NCI-H1930 (cell line): Measurements from ENCODE around the gene CHRM1.
"Not testable (repeated sequence)": the region's sequence is repeated elsewhere in the genome, so short reads cannot be mapped to it uniquely, and the experiment has no call there.

Experiments
- DNase-seq, 2 experiments: peaks; one replicate each; lab custom pipeline; 2025; lab: John Stamatoyannopoulos, UW

The CHRM1 gene, protein sequence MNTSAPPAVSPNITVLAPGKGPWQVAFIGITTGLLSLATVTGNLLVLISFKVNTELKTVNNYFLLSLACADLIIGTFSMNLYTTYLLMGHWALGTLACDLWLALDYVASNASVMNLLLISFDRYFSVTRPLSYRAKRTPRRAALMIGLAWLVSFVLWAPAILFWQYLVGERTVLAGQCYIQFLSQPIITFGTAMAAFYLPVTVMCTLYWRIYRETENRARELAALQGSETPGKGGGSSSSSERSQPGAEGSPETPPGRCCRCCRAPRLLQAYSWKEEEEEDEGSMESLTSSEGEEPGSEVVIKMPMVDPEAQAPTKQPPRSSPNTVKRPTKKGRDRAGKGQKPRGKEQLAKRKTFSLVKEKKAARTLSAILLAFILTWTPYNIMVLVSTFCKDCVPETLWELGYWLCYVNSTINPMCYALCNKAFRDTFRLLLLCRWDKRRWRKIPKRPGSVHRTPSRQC

GRCh38 chr11:62921201-62921572 is at the start of gene CHRM1:
Gene CHRM1 (minus strand): TSS chr11:62921363. CDS start chr11:62911100, 10,263 bp downstream.
- DNase-seq: no peak

- DNase-seq: no peak
Observed at GRCh38 chr11:62965574-62965973, 44.4 kb upstream of the CHRM1 start.

- DNase-seq: no peak
Observed at GRCh38 chr11:62962391-62962790, 41.2 kb upstream of the CHRM1 start.

DNA sequence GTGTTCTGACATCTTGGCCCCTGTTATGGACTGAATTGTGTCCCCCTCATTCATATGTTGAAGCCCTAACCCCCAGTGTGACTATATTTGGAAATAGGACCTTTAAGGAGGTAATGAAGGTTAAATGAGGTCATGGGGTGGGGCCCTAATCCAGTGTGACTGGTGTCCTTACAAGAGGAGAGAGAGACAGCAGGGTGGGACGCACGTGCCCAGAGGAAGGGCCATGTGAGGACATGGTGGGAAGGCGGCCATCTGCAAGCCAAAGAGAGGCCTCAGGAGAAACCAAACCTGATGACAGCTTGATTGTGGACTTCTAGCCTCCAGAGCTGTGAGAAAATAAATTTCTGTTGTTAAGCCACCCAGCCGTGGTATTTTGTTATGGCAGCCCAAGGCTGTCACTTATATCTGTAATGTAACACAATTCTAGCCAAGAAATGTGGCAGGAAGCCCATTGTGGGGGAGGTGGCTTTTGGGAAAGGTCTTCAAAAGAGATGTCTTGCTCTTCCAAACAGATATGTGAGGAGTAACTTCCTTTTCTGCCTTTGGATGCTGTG is 39.9 kb upstream of the CHRM1 start:
- no peak for DNase-seq

DNA sequence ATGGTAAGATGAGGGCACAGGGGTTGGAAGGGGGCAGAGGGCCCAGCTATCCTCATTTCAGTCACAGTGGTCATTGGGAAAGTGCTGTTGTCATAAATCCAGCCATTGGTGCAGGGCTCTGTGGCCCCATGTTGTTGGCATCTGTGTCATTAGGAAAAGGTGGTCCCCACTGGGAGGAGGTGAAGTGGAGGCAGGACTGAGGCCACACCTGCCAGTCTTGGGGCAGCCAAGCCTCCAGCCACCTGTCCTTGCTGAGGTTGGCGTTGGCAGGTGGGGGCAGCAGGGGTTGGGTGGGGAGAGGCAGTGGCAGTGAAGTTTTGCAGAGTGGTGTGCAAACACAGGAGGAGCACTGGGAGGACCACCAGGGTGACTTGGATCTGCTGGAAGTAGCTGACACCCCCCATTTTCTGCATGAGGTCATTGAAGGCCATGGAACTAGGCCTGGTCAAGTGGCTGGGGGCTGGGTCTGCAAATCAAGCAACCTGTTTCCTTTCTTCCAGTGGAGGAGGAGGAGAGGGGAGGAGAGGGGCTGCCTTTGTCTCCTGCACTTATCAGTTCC is 38.3 kb upstream of the CHRM1 start:
- DNase-seq: no peak

DNA sequence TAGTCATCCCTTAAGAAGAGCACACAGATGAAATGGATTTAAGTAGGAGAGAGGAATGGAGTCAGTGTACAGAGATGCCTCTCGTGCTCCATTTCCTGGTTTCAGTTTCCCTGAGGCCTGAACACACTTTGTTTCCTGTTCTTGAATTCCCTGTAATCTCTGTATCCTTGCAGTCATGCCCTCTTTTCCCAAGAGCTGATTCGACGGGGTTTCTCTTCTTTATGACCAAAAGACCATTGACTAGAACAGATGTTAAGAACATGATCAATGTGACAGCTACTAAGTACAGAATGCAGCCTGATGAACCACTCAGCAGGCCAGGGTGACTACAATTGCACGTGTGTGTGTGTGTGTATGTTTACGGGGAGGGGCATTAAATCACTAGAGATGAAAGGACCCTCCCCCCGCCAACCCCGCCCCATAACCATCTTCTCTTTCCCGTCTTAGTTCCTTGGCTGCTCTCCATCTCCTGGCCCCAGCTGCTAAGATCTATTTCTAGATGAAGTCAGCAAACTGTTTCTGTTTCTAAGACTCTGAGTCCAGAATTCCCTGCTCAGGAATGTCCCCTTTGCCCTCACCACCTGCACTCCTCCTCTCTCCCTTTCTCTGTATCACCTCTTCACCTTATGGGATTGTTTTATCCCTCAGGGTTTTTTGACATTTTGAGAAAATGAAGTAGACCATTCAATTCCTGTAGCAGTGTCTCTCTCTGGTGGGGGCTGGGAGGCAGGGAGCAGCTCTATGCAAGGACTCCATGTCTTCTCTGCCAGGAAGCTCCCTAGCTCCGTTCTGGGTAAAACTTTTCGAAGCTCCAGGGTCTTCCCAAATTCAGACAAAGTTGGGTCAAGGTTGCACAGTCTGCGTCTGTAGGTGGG is 37.6 kb upstream of the CHRM1 start:
- no peak for DNase-seq

DNA sequence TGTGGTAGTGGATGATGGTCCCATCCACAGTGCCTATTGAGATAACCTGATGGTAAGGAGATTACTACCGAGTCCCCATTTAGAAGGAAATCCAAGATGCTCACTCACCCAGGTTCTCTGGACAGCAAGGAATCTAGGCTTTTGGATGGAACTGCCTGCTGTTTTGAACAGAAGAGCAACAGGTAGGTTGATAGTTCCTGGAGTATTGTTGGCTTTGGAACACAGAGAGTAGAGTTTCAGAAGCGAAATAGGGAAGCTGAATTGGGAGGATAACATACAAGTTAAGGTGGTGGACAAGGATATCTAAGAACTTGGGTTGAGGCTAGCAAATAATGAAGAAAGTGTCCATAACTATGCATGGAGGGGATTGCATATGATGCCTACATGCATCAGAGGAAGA is 36.0 kb upstream of the CHRM1 start:
- DNase-seq: no peak

DNA sequence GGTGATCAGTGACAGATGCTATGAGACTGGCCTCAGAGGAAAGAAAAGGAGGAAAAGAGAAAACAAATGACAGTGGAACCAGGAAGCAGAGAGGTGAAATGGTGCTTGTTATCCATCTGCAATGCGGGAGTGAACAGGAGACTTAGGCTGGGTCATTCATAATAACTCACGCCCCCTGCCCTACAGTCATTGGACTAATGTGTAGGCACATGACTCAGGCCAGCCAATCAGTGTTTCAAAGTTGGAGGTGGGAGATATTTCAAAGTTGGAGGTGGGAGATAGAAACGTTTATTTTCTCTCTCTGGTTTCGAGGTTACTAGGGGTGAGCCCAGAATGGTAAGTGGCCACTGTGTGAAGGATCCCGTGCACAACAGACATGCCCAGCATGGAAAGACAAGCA is 33.3 kb upstream of the CHRM1 start:
- no peak for DNase-seq

- DNase-seq: no peak
Observed at GRCh38 chr11:62953811-62954210, 32.6 kb upstream of the CHRM1 start.

GRCh38 chr11:62948765-62949320 is 27.7 kb upstream of the CHRM1 start:
- DNase-seq: no peak

- not testable (repeated sequence) for DNase-seq
Observed at GRCh38 chr11:62945538-62945937, 24.4 kb upstream of the CHRM1 start.

GRCh38 chr11:62937528-62937927 is 16.4 kb upstream of the CHRM1 start:
- DNase-seq: not testable (repeated sequence)

GRCh38 chr11:62934496-62934785 is 13.3 kb upstream of the CHRM1 start:
- no peak for DNase-seq

- DNase-seq: no peak
Observed at GRCh38 chr11:62933750-62934495, 12.8 kb upstream of the CHRM1 start.

DNA sequence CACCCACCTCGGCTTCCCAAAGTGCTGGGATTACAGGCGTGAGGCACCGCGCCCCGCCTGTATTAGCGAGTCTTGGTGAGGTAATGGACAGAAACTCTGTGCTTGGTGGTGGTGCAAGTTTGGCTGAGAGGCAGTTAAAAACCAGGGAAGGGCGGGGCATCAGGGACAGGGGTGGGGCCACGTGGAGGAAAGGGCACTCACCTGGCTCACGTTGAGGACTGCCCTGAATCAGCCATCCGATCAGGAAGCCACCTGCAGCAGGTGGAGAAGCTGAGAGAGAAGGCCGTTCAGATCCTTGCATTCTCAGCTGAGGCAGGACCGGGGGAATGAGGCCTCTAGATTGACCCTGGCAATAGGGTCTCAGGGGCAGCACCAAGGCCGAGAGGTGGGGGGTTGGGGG is 12.1 kb upstream of the CHRM1 start:
- DNase-seq: no peak

DNA sequence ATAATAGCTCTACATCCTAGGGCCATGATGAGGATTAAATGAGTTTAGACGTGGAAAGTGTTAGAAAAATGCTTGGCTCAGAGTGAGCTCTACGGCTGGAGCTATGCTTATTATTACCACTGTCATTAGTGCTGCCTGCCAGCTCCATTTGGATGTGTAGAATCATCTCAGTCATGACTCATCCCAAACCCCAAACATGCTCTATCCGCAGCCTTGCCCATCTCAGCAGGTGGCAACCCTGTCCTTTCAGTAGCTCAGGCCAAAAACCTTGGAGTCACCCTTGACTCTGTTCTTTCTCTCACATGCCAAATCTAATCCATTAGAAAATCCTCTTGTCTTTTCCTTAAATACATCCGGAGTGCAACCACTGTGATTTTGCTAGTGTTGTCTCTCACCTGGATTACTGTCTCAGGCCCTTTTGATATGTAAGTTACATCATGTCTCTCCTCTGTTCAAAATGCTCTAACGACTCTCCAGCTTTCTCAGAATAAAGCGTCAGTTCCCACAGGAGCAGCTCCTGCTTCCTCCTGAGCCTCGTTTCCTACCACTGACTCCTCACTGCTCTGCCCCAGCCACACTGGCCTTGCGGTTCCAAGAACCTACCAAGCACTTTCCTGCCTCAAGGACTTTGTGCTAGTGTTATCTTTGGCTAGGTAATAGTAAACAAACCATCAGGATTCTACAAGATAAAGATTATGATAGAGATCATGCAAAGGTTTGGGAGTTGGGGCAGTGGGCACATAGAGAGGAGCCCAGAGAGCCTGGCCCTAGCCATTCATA is 10.5 kb upstream of the CHRM1 start:
- DNase-seq: no peak

DNA sequence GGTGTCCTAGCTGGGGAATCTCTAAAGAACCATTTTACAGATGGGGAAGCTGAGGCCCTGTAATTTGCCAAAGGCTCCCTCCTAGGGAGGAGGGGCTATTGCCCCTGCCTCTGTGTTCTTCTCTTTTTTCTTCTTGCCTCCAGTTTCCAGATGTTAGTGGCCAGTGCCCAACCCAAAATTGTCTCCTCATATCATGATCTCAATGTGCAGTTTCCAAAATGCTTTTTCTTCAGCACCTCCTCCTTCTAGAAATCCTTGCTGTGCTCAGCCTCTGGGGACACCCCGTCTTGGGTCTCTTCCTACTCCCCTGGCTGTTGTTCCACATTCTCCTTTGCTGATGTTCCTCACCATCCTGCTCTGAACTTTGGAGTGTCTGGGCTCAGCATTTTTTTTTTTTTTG is 9.5 kb upstream of the CHRM1 start:
- no peak for DNase-seq

- DNase-seq: no peak
Observed at GRCh38 chr11:62930157-62930556, 9.0 kb upstream of the CHRM1 start.

- DNase-seq: no peak
Observed at GRCh38 chr11:62928011-62928410, 6.8 kb upstream of the CHRM1 start.

DNA sequence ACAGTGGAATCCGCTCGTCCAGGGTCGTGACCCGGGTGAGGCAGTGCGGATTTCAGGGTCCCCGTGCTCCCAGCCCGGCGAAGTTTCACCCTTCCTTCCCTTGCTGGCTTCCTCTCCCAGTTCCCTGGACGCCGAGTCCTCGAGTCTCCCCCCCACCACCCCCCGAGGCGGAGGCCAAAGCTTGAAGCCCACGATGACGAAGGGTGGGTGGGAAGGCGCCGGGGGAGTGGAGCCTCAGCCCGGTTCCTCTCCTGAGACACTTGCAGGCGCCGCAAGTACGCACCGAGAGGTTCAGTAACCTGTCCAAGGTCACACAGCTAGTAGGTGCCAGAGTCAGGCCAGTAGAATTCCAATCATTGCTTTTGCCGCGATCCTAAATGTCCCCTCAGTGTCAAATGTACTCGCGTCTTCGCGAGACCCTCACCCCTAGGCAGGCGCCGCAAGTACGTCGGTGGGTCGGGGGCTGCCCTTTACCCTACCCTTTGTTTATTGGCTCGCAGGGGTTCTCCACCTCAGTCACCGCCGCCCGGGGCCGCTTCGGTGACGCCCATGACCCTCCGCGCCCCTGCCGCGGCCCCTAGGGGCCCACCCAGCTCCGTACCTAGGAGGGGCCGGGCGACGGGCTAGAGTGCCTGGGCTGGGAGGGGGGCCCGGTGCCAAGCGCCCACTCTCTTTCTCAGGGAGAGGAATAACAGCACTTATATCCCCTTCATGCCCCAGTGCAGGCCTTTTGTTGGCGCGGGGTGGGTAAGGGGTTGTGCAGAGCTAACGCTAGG is 5.7 kb upstream of the CHRM1 start:
- DNase-seq: no peak
